Rectal smooth muscle tissue (tissue), 1 donor: ENCODE measurements around the gene RSF1.

Experiments
- H3K27ac ChIP-seq: one replicate; pipeline ENCODE4 v1.7.0; 2013; ENCODE audit warnings: low read depth, low read length, inconsistent platforms
- H3K27me3 ChIP-seq: one replicate; pipeline ENCODE4 v1.7.0; 2013; ENCODE audit warnings: low read length; ENCODE audit not compliant: control insufficient read depth, insufficient read depth
- H3K36me3 ChIP-seq: one replicate; pipeline ENCODE4 v1.7.0; 2013; ENCODE audit warnings: low read length; ENCODE audit not compliant: control insufficient read depth, insufficient read depth
- H3K4me1 ChIP-seq: one replicate; pipeline ENCODE4 v1.7.0; 2013; ENCODE audit warnings: low read length; ENCODE audit not compliant: control insufficient read depth, insufficient read depth
- H3K4me3 ChIP-seq: one replicate; pipeline ENCODE4 v1.7.0; 2013; ENCODE audit warnings: low read length
- H3K9ac ChIP-seq: one replicate; pipeline ENCODE4 v1.7.0; 2013; ENCODE audit warnings: low read length

The RSF1 gene

DNA sequence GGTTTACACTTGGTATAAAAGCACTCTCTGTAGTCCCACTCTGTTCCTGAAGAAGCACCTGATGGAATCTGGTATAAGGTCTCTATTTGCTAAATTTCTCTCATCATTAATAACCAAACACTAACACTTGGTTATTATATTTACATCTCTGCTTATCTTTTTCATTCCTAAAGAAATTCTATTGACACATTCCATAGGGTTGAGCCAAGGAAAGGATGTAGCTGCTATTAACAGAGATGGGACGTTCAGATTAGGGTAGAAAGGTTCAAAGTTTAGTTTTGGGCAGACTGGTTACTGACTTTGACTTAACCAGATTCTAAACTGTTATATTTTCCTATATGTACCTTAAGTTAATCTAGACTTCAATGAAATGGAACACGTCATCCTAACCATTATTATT lies 91.5 kb downstream of the RSF1 start:
- Histone ChIP-seq H3K9ac (no peak overlapping the region), H3K4me3 (no peak overlapping the region), H3K36me3 (peaks cover 14% of the 10 kb centered on the region), H3K4me1 (no peaks in the 10 kb centered on the region), H3K27ac (no peak overlapping the region), H3K27me3 (no peaks in the 10 kb centered on the region)

DNA sequence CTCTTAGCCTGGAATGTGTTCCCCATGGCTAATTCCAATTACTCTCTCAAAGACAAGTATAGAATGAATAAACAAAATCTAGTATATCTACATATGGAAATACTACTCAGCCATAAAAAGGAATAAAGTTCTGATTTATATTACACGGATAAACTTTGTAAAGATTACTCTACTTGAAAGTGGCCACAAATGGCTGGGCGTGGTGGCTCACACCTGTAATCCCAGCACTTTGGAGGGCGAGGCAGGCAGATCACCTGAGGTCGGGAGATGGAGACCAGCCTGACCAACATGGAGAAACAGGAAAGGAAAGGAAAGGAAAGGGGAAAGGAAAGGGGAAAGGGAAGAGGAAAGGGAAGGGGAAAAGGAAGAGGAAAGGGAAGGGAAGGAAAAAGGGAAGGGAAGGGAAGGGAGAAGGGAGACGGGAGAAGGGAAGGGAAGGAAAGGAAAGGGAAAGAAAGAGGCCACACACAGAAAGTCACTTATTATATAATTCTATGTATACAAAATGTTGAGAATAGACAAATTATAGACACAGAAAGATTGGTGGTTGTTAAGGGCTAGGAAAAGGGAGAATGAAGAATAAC lies 92.2 kb downstream of the RSF1 start:
- Histone ChIP-seq H3K27ac (no peak overlapping the region), H3K36me3 (peaks cover 14% of the 10 kb centered on the region), H3K27me3 (no peaks in the 10 kb centered on the region), H3K4me1 (no peaks in the 10 kb centered on the region), H3K9ac (no peak overlapping the region), H3K4me3 (no peak overlapping the region)

DNA sequence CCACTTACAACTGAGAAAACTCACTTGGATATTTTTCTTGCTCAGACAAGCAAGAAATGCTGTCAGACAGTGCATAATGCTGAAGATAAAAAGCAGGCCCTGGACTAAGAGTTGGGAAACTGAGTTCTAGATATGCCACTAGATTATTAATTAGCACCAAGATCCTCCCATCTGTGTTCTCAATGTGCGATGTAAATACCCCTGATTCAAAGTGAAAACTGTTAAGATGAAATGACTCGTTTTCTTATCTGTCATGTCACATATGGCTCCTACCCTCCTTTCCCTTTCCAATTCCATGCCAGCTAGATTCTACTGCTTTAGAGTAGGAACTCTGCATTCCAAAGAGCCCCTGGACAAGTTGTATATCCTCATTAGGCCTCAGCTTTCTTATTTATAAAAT lies 94.0 kb downstream of the RSF1 start:
- peaks cover 9% of the 10 kb centered on the region for H3K36me3 ChIP-seq
- H3K27ac ChIP-seq: no peak overlapping the region
- H3K4me1 ChIP-seq: no peaks in the 10 kb centered on the region
- H3K9ac ChIP-seq: no peak overlapping the region
- no peak overlapping the region for H3K4me3 ChIP-seq
- H3K27me3 ChIP-seq: no peaks in the 10 kb centered on the region

DNA sequence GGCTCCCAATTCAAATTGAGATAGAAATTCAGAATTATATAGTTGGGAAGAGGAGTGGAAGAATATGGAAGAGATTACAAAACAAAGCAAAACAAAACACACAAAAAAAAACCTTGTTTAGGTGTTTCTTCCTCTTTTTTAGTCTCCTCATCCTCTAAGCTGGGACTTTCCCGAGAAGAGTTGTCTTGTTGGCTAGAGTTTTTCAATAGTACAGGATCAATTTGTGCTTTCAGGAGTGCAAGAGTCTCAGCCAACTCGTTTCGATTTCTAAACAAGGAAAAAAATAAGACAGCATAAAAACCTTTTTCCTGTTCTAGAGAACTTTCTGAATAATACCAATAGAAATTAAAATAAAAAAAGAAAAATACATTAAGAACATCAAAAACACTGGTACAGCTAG lies 95.1 kb downstream of the RSF1 start:
- Histone ChIP-seq H3K4me3 (no peak overlapping the region), H3K4me1 (no peaks in the 10 kb centered on the region), H3K27me3 (no peaks in the 10 kb centered on the region), H3K36me3 (peaks cover 7% of the 10 kb centered on the region), H3K27ac (no peak overlapping the region), H3K9ac (no peak overlapping the region)

DNA sequence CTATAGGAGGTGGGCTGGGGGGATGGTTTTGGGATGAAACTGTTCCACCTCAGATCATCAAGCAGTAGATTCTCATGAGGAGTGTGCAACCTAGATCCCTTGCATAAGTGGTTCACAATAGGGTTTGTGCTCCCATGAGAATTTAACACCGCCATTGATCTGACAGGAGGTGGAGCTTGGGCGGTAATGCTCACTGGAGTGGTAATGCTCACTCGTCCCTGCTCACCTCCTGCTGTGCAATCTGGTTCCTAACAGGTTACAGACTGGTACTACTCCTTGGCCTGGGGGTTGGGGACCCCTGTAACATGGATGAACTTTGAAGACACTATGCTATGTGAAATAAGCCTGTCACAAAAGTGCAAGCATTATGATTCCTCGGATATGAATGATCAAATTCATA lies 95.9 kb downstream of the RSF1 start:
- peaks cover 7% of the 10 kb centered on the region for H3K36me3 ChIP-seq
- no peak overlapping the region for H3K27ac ChIP-seq
- H3K9ac ChIP-seq: no peak overlapping the region
- no peaks in the 10 kb centered on the region for H3K27me3 ChIP-seq
- no peak overlapping the region for H3K4me3 ChIP-seq
- no peaks in the 10 kb centered on the region for H3K4me1 ChIP-seq

DNA sequence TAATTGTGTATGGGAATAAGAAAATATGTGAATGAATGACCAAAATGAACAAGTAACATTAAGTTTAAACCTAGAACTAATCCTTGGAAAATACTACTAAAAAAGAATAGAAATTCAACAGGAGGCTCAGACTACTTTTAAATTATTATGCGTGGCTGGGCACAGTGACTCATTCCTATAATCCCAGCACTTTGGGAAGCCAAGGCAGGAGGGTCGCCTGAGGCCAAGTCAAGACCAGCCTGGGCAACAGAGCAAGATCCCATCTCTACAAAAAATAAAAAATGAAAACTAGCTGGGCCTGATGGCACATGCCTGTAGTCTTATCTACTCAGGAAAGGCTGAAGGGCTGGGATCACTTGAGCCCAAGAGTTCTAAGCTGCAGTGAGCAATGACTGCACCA lies 97.5 kb downstream of the RSF1 start:
- Histone ChIP-seq H3K27me3 (no peaks in the 10 kb centered on the region), H3K36me3 (peaks cover 7% of the 10 kb centered on the region), H3K27ac (no peak overlapping the region), H3K4me3 (no peak overlapping the region), H3K4me1 (no peaks in the 10 kb centered on the region), H3K9ac (no peak overlapping the region)

DNA sequence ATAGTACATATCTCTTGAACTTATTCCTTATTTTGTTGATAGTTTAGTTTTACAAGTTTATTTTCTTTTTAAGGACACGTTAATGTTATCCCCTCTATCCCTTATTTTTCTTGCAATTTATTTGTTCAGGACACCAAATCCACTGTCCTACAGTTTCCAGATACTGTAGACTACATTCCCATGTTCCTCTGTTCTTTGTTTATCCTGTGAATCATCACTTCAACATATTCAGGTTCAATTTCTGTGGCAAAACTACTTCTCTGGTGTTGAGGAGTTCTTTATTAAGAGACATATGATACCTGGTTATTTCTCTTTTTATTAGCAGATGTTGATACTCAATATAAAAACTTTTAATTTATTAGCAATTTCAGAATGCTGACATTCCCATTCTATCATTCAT lies 110.2 kb downstream of the RSF1 start:
- H3K27ac ChIP-seq: no peak overlapping the region
- H3K27me3 ChIP-seq: no peaks in the 10 kb centered on the region
- no peaks in the 10 kb centered on the region for H3K4me1 ChIP-seq
- no peak overlapping the region for H3K9ac ChIP-seq
- no peaks in the 10 kb centered on the region for H3K36me3 ChIP-seq
- H3K4me3 ChIP-seq: no peak overlapping the region

DNA sequence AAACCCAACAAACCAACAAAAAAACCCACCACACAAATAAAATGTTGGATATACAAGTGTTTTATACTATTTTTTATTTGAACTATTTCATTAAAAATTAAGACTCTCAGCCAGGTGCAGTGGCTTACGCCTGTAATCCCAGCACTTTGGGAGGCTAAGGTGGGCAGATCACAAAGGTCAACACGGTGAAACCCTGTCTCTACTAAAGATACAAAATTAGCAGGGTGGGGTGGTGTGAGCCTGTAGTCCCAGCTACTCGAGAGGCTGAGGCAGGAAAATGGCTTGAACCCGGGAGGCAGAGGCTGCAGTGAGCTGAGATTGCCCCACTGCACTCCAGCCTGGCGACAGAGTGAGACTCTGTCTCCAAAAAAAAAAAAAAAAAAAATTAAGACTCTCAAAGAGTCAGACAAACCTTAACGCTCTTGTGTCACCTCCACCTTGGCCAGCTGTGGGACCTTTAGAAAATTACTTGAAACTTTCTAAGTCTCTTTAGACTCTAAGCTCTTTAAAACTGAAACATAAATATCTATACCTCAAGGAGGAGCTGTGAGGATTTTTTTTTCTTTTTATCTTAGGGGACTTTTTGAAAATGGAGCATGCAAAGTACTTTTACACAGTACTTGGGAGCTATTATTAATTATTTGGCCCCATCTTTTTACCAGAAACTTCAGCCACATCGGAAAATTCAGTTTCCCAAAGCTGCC lies 114.5 kb downstream of the RSF1 start:
- no peak overlapping the region for H3K4me3 ChIP-seq
- no peak overlapping the region for H3K27ac ChIP-seq
- no peak overlapping the region for H3K9ac ChIP-seq
- peaks cover 2% of the 10 kb centered on the region for H3K36me3 ChIP-seq
- H3K27me3 ChIP-seq: no peaks in the 10 kb centered on the region
- H3K4me1 ChIP-seq: no peaks in the 10 kb centered on the region

DNA sequence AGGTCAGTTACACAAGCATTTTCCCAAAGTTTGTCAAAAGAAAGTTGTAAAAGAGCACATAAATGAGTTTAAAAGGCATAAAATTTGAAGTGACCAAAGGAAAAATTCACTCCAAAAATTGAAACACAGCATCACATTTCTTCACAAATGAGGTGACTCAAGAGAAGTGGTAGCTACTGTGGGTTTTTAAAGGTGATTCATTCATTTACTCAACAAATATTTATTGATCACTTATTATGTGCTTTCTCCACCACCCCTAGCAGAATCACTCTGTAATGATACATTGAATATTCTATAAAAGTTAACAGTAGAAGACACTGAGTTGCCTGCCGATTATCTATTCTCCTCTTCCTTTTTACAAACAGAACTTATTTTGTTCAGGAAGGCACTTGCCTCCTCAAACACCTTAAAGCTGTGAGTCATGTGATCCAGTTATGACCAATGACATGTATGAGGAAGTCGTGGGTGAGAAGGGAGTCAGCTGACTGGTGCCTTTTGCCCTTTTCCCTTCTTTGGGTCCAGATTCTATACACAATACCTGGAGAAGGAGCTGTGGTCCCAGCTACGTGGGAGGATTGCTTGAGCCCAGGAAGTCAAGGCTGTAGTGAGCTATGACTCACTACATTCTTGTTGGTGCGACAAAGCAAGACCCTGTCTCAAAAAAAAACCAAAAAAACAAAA lies 115.2 kb downstream of the RSF1 start:
- no peaks in the 10 kb centered on the region for H3K4me1 ChIP-seq
- H3K36me3 ChIP-seq: peaks cover 2% of the 10 kb centered on the region
- H3K9ac ChIP-seq: no peak overlapping the region
- no peaks in the 10 kb centered on the region for H3K27me3 ChIP-seq
- no peak overlapping the region for H3K4me3 ChIP-seq
- no peak overlapping the region for H3K27ac ChIP-seq

DNA sequence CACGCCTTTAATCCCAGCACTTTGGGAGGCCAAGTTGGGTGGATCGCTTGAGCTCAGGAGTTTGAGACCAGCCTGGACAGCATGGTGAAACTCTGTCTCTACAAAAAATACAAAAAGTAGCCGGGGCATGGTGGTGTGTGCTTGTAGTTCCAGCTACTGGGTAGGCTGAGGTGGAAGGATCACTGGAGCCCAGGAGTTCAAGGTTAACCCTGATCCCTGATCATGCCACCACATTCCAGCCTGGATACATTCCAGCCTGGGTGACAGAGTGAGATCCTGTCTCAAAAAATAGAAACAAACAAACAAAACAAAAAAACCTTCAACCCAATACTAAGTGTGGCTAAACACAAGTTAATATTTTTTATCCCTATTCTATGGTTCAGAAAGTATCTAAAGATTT lies 116.5 kb downstream of the RSF1 start:
- H3K27ac ChIP-seq: no peak overlapping the region
- peaks cover 2% of the 10 kb centered on the region for H3K36me3 ChIP-seq
- no peak overlapping the region for H3K9ac ChIP-seq
- no peaks in the 10 kb centered on the region for H3K4me1 ChIP-seq
- no peak overlapping the region for H3K4me3 ChIP-seq
- no peaks in the 10 kb centered on the region for H3K27me3 ChIP-seq

DNA sequence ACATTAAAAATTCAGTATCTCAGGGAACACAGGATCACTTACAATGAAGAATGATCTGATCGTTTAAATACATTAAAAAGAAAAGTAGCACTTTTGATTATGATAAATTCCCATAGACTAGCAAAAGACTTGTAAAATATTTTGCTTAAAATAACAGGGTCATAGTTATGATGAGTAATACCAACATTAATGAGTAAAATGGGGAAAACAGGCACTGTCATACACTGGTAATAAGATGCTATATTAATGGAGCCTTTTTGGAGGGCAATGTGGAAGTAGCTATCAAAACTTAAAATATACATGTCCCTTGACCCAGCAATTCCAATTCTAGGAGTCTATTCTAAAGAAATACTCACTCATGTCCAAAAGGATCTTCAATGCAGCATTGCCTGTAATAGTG lies 121.1 kb downstream of the RSF1 start:
- Histone ChIP-seq H3K27me3 (no peaks in the 10 kb centered on the region), H3K4me3 (no peak overlapping the region), H3K36me3 (peaks cover 5% of the 10 kb centered on the region), H3K4me1 (no peaks in the 10 kb centered on the region), H3K27ac (no peak overlapping the region), H3K9ac (no peak overlapping the region)

DNA sequence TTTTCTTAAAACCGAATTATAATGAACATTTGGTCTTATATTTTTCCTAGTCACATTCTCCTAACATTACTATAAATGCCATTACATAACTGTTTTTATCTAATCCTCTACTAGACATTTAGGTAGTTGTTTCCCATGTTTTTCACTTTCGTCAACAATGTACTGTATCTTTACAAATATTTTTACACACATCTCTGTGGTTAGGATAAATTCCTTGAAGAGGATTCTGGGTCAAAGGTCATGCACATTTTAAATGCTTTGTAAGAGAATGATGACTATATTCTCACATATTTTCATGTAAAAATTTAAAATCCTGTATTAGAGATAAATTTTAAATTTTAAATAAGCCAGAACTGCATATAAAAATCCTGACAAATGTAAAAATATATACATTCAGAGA lies 121.6 kb downstream of the RSF1 start:
- Histone ChIP-seq H3K27ac (no peak overlapping the region), H3K36me3 (peaks cover 5% of the 10 kb centered on the region), H3K9ac (no peak overlapping the region)

DNA sequence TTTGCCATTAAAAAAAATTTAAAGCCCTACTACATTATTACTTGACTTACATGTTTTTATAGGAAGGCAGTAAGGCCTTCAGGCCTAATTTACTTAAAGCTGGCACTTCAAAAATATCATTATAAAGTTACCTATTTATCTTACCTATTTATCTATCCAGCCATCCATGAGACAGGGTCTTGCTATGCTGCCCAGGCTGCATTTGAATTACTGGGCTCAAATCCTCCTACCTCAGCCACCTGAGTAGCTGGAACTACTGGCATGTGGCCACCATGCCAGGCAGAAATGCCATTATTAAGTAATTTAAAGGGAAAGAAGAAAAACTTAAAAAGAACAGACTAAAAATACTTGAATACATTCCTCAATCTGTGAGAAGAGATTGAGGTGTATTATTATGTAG lies 122.7 kb downstream of the RSF1 start:
- Histone ChIP-seq H3K4me1 (no peaks in the 10 kb centered on the region), H3K36me3 (peaks cover 5% of the 10 kb centered on the region), H3K4me3 (no peak overlapping the region), H3K27ac (no peak overlapping the region), H3K9ac (no peak overlapping the region), H3K27me3 (no peaks in the 10 kb centered on the region)

More for the DNA sequence above, 121.6 kb downstream of the RSF1 start:
- Histone ChIP-seq H3K4me1 (no peaks in the 10 kb centered on the region), H3K27me3 (no peaks in the 10 kb centered on the region), H3K4me3 (no peak overlapping the region)
